ENCODE data around the gene SF3B5. TPM values are rescaled to one million over a fixed set of nuclear protein-coding genes. Genes with fewer than 3 reads are reported as not detected.

SF3B5 gene
- total RNA-seq, 6 experiments from 2014 or later: 172 to 189 (median 177) TPM

DNA sequence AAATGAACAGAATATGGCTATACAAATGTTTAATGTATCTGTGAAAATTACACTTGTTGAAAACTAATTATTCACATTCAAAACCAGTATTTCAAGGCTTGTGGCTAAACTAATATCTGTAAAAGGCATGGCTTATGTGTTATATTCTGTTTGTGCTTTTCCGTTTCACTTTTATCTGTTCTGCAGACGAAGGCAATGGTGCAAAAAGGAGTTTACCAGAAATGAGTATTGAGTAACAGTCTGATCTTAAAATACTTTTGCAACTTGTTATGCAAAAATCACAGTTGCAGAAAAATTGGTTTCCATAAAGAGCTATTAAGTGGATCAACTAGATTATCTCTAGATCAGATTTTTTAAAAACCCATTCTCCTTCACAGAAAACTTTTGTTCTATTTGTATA lies 45.5 kb upstream of the SF3B5 start:
- H3K27me3 Mint-ChIP-seq (ENCODE audit: insufficient read depth): no peaks in the 10 kb centered on the region; the same call in none of the 2 replicates
- no peaks in the 10 kb centered on the region for H3K9me3 Mint-ChIP-seq
- H3K36me3 Mint-ChIP-seq (ENCODE audit: low read depth): no peaks in the 10 kb centered on the region
- TF ChIP-seq, protein P1, sequence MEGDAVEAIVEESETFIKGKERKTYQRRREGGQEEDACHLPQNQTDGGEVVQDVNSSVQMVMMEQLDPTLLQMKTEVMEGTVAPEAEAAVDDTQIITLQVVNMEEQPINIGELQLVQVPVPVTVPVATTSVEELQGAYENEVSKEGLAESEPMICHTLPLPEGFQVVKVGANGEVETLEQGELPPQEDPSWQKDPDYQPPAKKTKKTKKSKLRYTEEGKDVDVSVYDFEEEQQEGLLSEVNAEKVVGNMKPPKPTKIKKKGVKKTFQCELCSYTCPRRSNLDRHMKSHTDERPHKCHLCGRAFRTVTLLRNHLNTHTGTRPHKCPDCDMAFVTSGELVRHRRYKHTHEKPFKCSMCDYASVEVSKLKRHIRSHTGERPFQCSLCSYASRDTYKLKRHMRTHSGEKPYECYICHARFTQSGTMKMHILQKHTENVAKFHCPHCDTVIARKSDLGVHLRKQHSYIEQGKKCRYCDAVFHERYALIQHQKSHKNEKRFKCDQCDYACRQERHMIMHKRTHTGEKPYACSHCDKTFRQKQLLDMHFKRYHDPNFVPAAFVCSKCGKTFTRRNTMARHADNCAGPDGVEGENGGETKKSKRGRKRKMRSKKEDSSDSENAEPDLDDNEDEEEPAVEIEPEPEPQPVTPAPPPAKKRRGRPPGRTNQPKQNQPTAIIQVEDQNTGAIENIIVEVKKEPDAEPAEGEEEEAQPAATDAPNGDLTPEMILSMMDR (IDR thresholded peaks at IDR 0.05): no peak
- peaks cover 13% of the 10 kb centered on the region for H3K4me1 Mint-ChIP-seq (ENCODE audit: low read depth)
- no peak for DNase-seq
- H3K27ac Mint-ChIP-seq: no peak overlapping the region
- no peak overlapping the region for H3K4me3 Mint-ChIP-seq

DNA sequence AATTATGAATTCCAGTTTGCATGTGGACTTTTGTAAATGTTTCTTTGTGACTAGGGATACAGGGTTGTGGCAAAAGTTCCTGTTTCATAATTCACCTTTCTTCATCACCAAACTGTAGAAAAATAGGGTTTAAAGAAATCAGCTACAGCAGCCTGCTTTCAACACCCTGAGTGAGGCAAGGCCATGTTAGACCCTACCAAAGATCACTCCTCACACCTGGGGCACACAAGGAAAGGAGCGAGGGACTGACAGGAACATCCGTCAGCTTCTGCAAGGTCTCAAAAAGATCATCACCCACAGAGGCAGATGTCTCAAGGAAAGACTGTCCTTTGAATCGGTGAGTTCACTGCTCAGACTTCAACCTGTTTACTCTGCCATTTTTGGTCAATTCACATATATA lies 44.4 kb upstream of the SF3B5 start:
- DNase-seq: no peak
- H3K27me3 Mint-ChIP-seq (ENCODE audit: insufficient read depth): no peaks in the 10 kb centered on the region; the same call in none of the 2 replicates
- no peaks in the 10 kb centered on the region for H3K9me3 Mint-ChIP-seq
- TF ChIP-seq, protein P1 (IDR thresholded peaks at IDR 0.05): no peak
- no peak overlapping the region for H3K4me3 Mint-ChIP-seq
- no peaks in the 10 kb centered on the region for H3K36me3 Mint-ChIP-seq (ENCODE audit: low read depth)
- no peak overlapping the region for H3K27ac Mint-ChIP-seq
- H3K4me1 Mint-ChIP-seq (ENCODE audit: low read depth): peaks cover 3% of the 10 kb centered on the region

DNA sequence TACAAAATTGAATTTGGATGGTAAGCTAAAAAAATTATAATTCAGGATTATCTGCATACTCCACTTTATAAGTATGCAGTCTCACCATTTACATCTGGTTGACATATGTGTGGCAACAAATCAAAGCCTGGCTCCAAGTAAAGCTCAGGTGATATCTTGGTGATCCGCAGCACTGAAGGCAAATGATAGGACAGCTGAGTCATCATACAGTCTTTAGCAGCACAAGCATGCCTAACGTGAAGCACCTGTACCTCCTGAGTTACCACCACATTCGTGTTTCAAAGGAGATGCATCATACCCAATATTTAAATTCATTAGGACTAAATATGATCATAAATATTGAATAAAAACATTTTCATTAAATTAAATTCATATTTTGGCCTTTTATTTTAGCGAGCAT lies 43.2 kb upstream of the SF3B5 start:
- TF ChIP-seq, protein P1 (IDR thresholded peaks at IDR 0.05): no peak
- Mint-ChIP-seq H3K27me3 (ENCODE audit: insufficient read depth) (peaks cover 3% of the 10 kb centered on the region), H3K4me3 (no peak overlapping the region), H3K9me3 (no peaks in the 10 kb centered on the region), H3K36me3 (ENCODE audit: low read depth) (no peaks in the 10 kb centered on the region), H3K4me1 (ENCODE audit: low read depth) (peaks cover 7% of the 10 kb centered on the region), H3K27ac (no peak overlapping the region)
- no peak for DNase-seq

DNA sequence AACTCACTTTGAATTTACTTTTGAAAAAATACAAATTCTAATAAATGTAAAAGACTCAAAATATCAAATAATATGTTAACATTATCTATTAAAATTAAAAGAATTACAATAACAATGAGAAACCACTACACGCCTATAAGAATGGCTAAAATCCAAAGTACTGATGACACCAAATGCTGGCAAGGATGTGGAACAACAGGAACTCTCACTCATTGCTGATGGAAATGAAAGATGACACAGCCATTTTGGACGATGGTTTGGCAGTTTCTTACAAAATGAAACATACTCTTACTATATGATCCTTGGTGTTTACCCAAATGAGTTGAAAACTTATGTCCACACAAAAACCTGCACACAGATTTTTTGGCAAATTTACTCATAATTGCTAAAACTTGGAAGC lies 39.4 kb upstream of the SF3B5 start:
- no peak overlapping the region for H3K4me3 Mint-ChIP-seq
- TF ChIP-seq, protein P1 (IDR thresholded peaks at IDR 0.05): no peak
- H3K27me3 Mint-ChIP-seq (ENCODE audit: insufficient read depth): peaks cover 5% of the 10 kb centered on the region; the same call in 1 of the 2 replicates
- DNase-seq: no peak
- no peak overlapping the region for H3K27ac Mint-ChIP-seq
- no peaks in the 10 kb centered on the region for H3K36me3 Mint-ChIP-seq (ENCODE audit: low read depth)
- no peaks in the 10 kb centered on the region for H3K9me3 Mint-ChIP-seq
- H3K4me1 Mint-ChIP-seq (ENCODE audit: low read depth): peaks cover 32% of the 10 kb centered on the region

- Mint-ChIP-seq H3K4me3 (no peak overlapping the region), H3K4me1 (ENCODE audit: low read depth) (peaks cover 34% of the 10 kb centered on the region), H3K27ac (no peak overlapping the region), H3K9me3 (no peaks in the 10 kb centered on the region), H3K36me3 (ENCODE audit: low read depth) (0 out of 2 replicates have a peak, but pooled peaks cover 3% of the 10 kb centered on the region), H3K27me3 (ENCODE audit: insufficient read depth) (peaks cover 5% of the 10 kb centered on the region; the same call in 1 of the 2 replicates)
- TF ChIP-seq, protein P1 (IDR thresholded peaks at IDR 0.05): no peak
- no peak for DNase-seq
Observed at GRCh38 chr6:144134176-144134575, 38.8 kb upstream of the SF3B5 start.
